ENCODE measurements around the gene RNF220. TPM values are rescaled to one million over a fixed set of nuclear protein-coding genes. Genes with fewer than 3 reads are reported as not detected.
A peak's percentile ranks its signal among the peaks of the same experiment; 100 is the strongest.

RNF220 gene
- 100 to 1,000 TPM in 1 of 4 donors, 10 to 100 TPM in 3; 60.0 to 105 (median 87.9) TPM for polyA plus RNA-seq (ENCODE audit: insufficient read length in 4 of 4)

- DNase-seq (ENCODE audit: low read depth in 4 of 4, low spot score in 3 of 4) = peak in 1 of 4 donors; percentile 40
Measured at GRCh38 chr1:44405031-44405797, at the start of gene RNF220. Gene RNF220, plus strand, starts transcription at chr1:44405255.

GRCh38 chr1:44355582-44356305 lies 49.3 kb upstream of the RNF220 start:
- no peak for DNase-seq (ENCODE audit: low read depth in 4 of 4, low spot score in 3 of 4)

DNA sequence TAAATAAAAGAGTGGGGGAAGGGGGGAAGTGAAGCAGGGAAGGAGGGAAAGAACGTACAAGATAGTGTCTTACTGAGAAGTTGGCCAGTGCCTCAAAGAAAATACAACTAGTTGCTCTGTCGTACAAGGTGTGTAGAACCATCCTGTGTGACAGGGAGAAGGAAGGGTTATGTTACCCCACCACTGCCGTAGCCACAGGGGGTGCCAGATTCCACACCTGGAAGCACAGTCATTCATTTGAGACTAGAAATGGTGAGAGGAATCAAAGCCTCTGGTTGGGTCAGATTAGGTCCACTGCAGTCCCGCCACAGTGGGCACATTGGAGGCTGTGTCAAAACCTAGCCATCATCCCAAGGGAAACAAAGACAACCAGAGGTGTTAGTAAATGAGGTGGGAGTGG lies 47.3 kb upstream of the RNF220 start:
- no peak for DNase-seq (ENCODE audit: low read depth in 4 of 4, low spot score in 3 of 4)

DNA sequence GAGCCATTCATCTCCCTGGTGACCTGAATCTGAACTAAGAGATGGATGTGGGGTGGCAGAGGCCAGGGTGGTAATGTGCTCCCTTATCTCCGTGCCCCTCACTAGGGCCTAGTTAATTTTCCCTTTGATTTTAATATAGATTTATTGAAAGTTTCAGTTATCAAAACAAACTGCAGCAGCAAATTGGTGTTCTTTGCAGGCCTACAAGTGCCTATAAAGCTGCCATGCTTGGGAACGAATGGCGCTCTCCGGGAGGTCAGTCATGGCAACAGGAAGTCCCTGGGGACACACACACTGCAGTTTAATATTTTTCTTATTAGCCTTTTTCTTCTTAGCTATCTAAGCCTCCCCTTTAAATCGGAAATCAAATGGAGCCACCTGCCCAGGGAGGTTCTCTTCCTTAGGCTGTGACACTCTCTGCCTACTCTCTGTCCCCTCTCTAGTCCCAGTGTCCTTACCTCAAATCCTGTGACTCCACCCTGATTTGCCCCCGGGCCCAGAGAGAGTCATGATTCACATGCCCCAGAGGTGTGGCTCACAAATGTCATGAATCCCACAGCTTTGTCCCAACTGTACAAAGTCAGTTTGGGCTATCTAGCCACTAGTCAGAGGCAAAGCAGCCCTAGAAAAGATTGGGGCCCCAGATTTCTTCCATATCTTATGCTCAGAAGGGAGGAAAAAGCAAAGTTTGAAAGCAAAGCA lies 45.7 kb upstream of the RNF220 start:
- no peak for DNase-seq (ENCODE audit: low read depth in 4 of 4, low spot score in 3 of 4)

DNA sequence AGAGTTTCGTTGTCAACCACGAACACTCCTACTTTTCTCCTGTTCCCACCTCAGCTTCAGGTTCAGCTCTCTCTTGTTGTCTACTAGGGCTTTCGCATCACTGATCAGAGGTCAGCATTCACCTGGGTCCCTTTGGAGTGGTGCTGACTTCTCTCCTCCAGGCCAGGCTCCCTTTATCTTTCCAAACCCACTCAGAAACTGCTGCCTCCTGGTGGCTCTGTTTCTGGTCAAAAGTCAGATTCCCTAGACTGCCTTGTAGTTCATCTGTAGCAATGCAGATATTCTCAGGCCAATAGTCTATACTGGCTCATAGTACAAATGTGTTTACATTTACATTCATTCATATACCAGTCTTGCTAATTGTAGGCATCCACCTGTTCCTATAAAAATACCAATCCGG lies 43.6 kb upstream of the RNF220 start:
- no peak for DNase-seq (ENCODE audit: low read depth in 4 of 4, low spot score in 3 of 4)

DNA sequence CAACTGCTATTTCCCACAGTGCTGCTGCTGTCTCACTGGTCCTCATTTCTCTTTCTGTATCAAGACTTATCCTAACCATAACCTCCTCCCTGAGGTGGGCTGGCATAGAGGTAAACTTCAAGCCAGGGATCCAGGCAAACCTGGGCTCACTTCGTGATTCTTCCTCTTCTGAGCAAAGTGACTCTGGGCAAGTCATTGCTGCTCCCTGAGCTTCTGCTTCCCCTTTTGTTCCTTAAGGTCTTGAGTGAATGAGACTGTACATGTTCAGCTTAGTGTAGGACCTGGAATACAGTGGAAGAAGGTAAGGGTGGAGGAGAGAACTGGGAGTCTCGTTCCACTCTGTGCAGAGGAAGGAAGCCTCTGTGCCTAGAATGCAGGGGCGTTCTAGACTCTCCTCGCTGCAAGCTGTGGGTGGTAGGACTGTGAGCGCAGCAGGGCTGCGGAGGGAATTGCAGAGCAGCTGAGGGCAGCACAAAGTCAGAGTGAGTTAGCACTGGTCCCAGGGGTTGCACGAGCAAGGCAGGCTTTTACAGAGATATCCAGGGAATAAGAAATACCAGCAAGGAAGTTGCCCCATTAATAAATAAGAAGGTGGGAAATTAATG lies 38.6 kb upstream of the RNF220 start:
- no peak for DNase-seq (ENCODE audit: low read depth in 4 of 4, low spot score in 3 of 4)

DNA sequence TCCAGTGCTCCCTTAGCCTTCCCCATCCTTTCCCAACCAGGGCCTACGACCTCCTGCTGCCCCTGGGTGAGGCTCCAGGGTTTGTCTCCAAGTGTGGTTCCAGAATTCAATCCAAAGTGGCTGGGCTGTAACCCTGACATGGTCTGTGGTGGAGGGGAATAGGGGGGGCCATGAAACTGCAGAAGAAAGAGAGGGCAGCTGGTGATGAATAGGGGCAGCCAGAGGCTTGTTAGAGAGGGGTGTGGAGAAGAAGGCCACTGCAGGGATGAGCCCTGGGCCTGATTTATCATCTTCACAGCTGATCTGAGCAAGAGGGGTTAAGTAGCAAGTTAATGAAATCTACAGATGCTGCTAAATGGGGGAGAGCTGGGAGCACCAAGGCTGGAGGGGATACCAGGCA lies 37.1 kb upstream of the RNF220 start:
- DNase-seq (ENCODE audit: low read depth in 4 of 4, low spot score in 3 of 4) = no peak

DNA sequence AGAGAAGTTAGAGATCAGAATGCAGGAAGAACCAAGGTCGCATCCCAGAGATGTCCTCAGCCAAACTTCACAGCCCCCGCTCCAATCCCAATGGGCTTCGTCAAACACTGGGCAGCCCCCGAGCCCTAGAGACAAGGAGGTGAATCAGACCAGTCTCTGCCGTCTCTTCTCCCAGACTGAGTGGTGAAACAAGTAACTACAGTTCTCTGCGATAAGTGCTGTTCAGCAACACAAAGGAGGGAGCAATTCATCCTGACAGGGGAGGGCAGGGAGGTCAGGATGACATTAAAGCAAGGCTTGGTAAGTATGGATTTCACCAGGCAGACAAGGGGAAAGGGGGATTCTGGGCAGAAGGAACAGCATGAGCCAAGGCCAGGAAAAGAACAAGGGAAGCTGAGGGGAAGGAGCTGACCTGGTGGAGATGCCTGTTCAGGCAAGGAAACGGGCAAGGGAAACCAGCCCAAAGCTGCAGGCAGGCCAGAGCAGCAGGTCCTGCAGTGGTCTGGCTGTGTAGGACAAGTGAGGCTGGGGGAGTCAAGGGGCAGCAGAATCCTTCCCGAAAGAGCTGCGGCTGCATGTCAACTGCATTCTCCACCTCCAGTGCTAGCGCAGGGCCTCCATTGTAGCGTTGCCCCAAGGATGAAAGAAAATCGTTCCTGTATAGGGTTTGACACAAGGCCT lies 36.4 kb upstream of the RNF220 start:
- DNase-seq (ENCODE audit: low read depth in 4 of 4, low spot score in 3 of 4) = no peak

GRCh38 chr1:44371206-44371605 lies 33.8 kb upstream of the RNF220 start:
- no peak for DNase-seq (ENCODE audit: low read depth in 4 of 4, low spot score in 3 of 4)

DNA sequence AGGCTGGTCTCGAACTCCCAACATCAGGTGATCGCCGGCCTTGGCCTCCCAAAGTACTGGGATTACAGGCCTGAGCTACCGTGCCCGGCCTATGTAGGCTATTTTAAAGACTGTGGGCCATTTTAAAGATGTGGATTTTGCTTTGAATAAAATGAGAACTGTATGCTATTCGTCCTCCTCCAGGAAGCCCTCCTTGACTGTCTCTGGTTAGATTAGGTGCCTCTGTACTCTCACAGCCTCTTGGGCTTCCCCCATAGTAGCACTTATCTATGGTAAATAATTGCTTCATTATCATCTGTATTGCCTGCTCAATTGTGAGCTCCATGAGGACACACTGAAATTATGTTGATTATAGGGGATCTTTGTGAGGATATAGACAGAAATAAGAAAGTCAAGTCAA lies 29.5 kb upstream of the RNF220 start:
- no peak for DNase-seq (ENCODE audit: low read depth in 4 of 4, low spot score in 3 of 4)

- peak in 3 of 4 donors; percentile 10 to 35 (median 29) for DNase-seq (ENCODE audit: low read depth in 4 of 4, low spot score in 3 of 4)
Measured at GRCh38 chr1:44377925-44378784, 26.9 kb upstream of the RNF220 start.

- no peak for DNase-seq (ENCODE audit: low read depth in 4 of 4, low spot score in 3 of 4)
Measured at GRCh38 chr1:44380666-44381177, 24.3 kb upstream of the RNF220 start.

- DNase-seq (ENCODE audit: low read depth in 4 of 4, low spot score in 3 of 4) = no peak
Measured at GRCh38 chr1:44388551-44388950, 16.5 kb upstream of the RNF220 start.

DNA sequence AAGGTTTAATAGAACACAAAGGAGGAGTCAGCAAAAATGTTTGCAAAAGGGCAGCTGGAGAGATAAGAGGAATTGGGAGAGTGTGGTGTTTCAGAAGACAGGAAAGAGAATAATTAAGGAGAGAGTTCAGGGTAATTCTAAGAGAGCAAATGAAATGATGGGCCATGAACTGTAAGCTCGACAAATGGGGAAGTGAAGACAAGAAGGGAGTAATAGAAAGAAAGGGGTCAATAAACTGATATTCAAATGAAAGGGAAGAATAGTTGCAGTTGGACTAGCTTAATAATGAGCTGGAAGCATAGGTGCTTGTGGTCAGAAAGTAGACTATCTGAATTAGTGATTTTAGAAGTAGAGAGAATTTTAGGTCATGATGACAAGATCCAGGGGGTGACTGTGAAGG lies 15.6 kb upstream of the RNF220 start:
- DNase-seq (ENCODE audit: low read depth in 4 of 4, low spot score in 3 of 4) = no peak

GRCh38 chr1:44390277-44390676 lies 14.8 kb upstream of the RNF220 start:
- DNase-seq (ENCODE audit: low read depth in 4 of 4, low spot score in 3 of 4) = no peak

DNA sequence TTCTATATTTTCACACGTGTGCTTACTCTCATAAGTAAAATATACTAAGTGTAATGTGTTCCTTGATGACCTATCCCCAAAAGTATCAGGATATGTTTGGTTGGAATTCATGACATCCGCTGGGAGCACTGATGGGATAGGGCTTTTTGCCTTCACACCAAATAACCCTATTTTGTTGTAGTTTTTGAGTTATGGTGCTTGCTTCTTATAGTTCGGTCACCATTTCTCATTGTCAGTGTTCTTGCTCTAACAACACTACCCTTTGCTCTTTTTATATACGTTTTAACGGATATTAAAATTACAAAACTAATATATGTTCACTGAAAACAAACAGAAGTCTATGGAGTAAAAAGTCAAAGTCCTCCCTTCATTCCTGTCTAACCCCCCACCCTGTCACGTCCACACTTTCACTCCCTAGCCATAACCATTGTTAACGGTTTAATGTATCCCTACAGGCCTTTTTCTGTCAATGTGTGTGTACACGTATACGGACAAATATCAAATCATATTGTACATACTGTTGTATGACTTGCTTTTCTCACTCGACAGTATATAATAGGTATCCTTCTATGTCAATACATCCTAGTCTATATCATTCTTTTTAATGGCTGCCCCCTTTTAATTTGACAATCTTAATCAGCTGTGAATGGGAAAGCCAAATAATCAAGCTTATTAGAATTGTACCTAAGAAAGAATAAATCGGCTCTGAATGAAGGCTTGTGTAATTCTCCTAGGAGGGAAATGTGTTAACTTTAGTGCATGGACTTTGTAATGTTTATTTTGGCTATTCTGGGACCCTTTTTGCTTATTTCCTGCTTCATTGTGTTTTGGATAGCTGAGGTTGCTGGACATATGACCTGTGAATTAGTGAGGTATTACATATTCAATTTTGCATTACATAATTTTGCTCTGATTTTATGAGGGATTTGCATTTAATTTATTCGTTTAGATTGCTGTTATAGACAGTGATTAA lies 3.5 kb upstream of the RNF220 start:
- DNase-seq (ENCODE audit: low read depth in 4 of 4, low spot score in 3 of 4) = no peak

GRCh38 chr1:44405798-44406736 lies 1.0 kb downstream of the RNF220 start:
- DNase-seq (ENCODE audit: low read depth in 4 of 4, low spot score in 3 of 4) = no peak

Data from left renal pelvis (tissue), 4 donors.